Measurements from ENCODE around the gene DOCK11. TPM values are rescaled to one million over a fixed set of nuclear protein-coding genes. Genes with fewer than 3 reads are reported as not detected.

DOCK11 gene
- total and polyA plus RNA-seq, 2 donors (not counting 3 experiments of a cell fraction or from before 2014, with no cell fraction given): 0.37 to 0.86 TPM

- intact Hi-C loops (cut with micrococcal nuclease): no loop called here
- no TSS peak for BruUV-seq (replicated peaks)
- DNase-seq (ENCODE audit: low read depth, low spot score): no peak
- Histone ChIP-seq H2AFZ (ENCODE audit: low read depth, low read length) (no peak overlapping the region), H3K27me3 (ENCODE audit: control insufficient read depth in 2 of 2, insufficient read depth in 2 of 2, low read length in 2 of 2) (no peaks in the 10 kb centered on the region), H3K4me1 (ENCODE audit: control insufficient read depth, extremely low read depth, insufficient read depth, low read length) (no peaks in the 10 kb centered on the region), H3K9ac (replicated peaks; ENCODE audit: extremely low read depth, insufficient read depth, low read length) (no peak overlapping the region), H4K20me1 (replicated peaks; ENCODE audit: control insufficient read depth, extremely low read depth, insufficient read depth, low read length) (no peaks in the 10 kb centered on the region), H3K9me1 (replicated peaks; ENCODE audit: control insufficient read depth, extremely low read depth, insufficient read depth, low read length) (no peaks in the 10 kb centered on the region), H3K79me2 (ENCODE audit: control insufficient read depth, insufficient read depth, low read length) (no peaks in the 10 kb centered on the region), H3K27ac (ENCODE audit: insufficient read depth, low read depth, low read length) (no peak overlapping the region), H3K4me2 (ENCODE audit: insufficient read depth, low read length) (no peak overlapping the region), H3K9me3 (replicated peaks; ENCODE audit: control insufficient read depth, insufficient read depth, low read length) (no peaks in the 10 kb centered on the region), H3K36me3 (ENCODE audit: control insufficient read depth in 2 of 2, extremely low read depth in 1 of 2, insufficient read depth in 2 of 2, low read length in 2 of 2) (no peaks in the 10 kb centered on the region), H3K4me3 (replicated peaks in 1 of 3; ENCODE audit: insufficient read depth in 1 of 3, low read depth in 1 of 3, low read length in 3 of 3) (no peak overlapping the region)
- dilution Hi-C loops (cut with MboI; ENCODE audit: extremely low pct_ligation_motif_present, low sequenced_read_pairs): no loop called here
- no peak for FAIRE-seq
- ChIA-PET CTCF (no interaction called here), POLR2A (no interaction called here)
- no peak for TF ChIP-seq EZH2 (IDR thresholded peaks at IDR 0.05; ENCODE audit: borderline replicate concordance, low read depth, low read length, severe bottlenecking)
- TF ChIP-seq JUN (IDR thresholded peaks at IDR 0.05; ENCODE audit: borderline replicate concordance, insufficient read depth, insufficient read length, low read depth): no peak
- TF ChIP-seq POLR2AphosphoS5 (IDR thresholded peaks at IDR 0.05; ENCODE audit: insufficient read depth, low read depth, low read length): no peak
- TF ChIP-seq GATA2 (IDR thresholded peaks at IDR 0.05; ENCODE audit: insufficient read depth, insufficient read length, low read depth, low read length): no peak
- TF ChIP-seq FOS (IDR thresholded peaks at IDR 0.05; ENCODE audit: borderline replicate concordance, insufficient read depth, low read length): no peak
- no peak for TF ChIP-seq POLR2A (IDR thresholded peaks at IDR 0.05; ENCODE audit: low read depth, low read length)
- TF ChIP-seq MYC (IDR thresholded peaks at IDR 0.05; ENCODE audit: low read depth, low read length): no peak
- no peak for TF ChIP-seq MAX (IDR thresholded peaks at IDR 0.05; ENCODE audit: insufficient read depth, insufficient read length)
Observed at GRCh38 chrX:118706681-118707080, 211.1 kb downstream of the DOCK11 start.

- no peak for DNase-seq (ENCODE audit: low read depth, low spot score)
- no peaks in the 10 kb centered on the region for H3K79me2 ChIP-seq (ENCODE audit: control insufficient read depth, insufficient read depth, low read length)
Observed at GRCh38 chrX:118714521-118714920, 218.9 kb downstream of the DOCK11 start.

More at GRCh38 chrX:118714521-118714920, 218.9 kb downstream of the DOCK11 start:
- H4K20me1 ChIP-seq (replicated peaks; ENCODE audit: control insufficient read depth, extremely low read depth, insufficient read depth, low read length): no peaks in the 10 kb centered on the region
- dilution Hi-C loops (cut with MboI; ENCODE audit: extremely low pct_ligation_motif_present, low sequenced_read_pairs): no loop called here
- no peaks in the 10 kb centered on the region for H3K9me3 ChIP-seq (replicated peaks; ENCODE audit: control insufficient read depth, insufficient read depth, low read length)
- no peaks in the 10 kb centered on the region for H3K9me1 ChIP-seq (replicated peaks; ENCODE audit: control insufficient read depth, extremely low read depth, insufficient read depth, low read length)
- H2AFZ ChIP-seq (ENCODE audit: low read depth, low read length): no peak overlapping the region
- H3K4me2 ChIP-seq (ENCODE audit: insufficient read depth, low read length): no peak overlapping the region
- no peak for FAIRE-seq
- no peak overlapping the region for H3K9ac ChIP-seq (replicated peaks; ENCODE audit: extremely low read depth, insufficient read depth, low read length)
- ChIA-PET CTCF (no interaction called here), POLR2A (no interaction called here)
- no TSS peak for BruUV-seq (replicated peaks)
- H3K27me3 ChIP-seq (ENCODE audit: control insufficient read depth in 2 of 2, insufficient read depth in 2 of 2, low read length in 2 of 2): no peaks in the 10 kb centered on the region
- H3K4me3 ChIP-seq (replicated peaks in 1 of 3; ENCODE audit: insufficient read depth in 1 of 3, low read depth in 1 of 3, low read length in 3 of 3): no peak overlapping the region
- intact Hi-C loops (cut with micrococcal nuclease): no loop called here
- no peak for TF ChIP-seq CTCF (IDR thresholded peaks at IDR 0.05; ENCODE audit: extremely low read depth in 1 of 2, insufficient read depth in 1 of 2, low read depth in 1 of 2, low read length in 2 of 2)
- TF ChIP-seq POLR2AphosphoS5 (IDR thresholded peaks at IDR 0.05; ENCODE audit: insufficient read depth, low read depth, low read length): no peak
- TF ChIP-seq FOS (IDR thresholded peaks at IDR 0.05; ENCODE audit: borderline replicate concordance, insufficient read depth, low read length): no peak
- TF ChIP-seq EZH2 (IDR thresholded peaks at IDR 0.05; ENCODE audit: borderline replicate concordance, low read depth, low read length, severe bottlenecking): no peak
- no peak for TF ChIP-seq GATA2 (IDR thresholded peaks at IDR 0.05; ENCODE audit: insufficient read depth, insufficient read length, low read depth, low read length)
- no peak for TF ChIP-seq MAX (IDR thresholded peaks at IDR 0.05; ENCODE audit: insufficient read depth, insufficient read length)
- TF ChIP-seq POLR2A (IDR thresholded peaks at IDR 0.05; ENCODE audit: low read depth, low read length): no peak
- no peak for TF ChIP-seq MYC (IDR thresholded peaks at IDR 0.05; ENCODE audit: low read depth, low read length)
- TF ChIP-seq JUN (IDR thresholded peaks at IDR 0.05; ENCODE audit: borderline replicate concordance, insufficient read depth, insufficient read length, low read depth): no peak
- H3K36me3 ChIP-seq (ENCODE audit: control insufficient read depth in 2 of 2, extremely low read depth in 1 of 2, insufficient read depth in 2 of 2, low read length in 2 of 2): no peaks in the 10 kb centered on the region
- H3K4me1 ChIP-seq (ENCODE audit: control insufficient read depth, extremely low read depth, insufficient read depth, low read length): no peaks in the 10 kb centered on the region
- H3K27ac ChIP-seq (ENCODE audit: insufficient read depth, low read depth, low read length): no peak overlapping the region
